HG02588 (cell line): ENCODE data around the gene PTPRQ.
"Not testable (repeated sequence)": the region's sequence is repeated elsewhere in the genome, so short reads cannot be mapped to it uniquely, and the experiment has no call there.

ENCODE experiments used
- ATAC-seq: cut with Tn5 transposase; IDR thresholded peaks from one replicate; pipeline ENCODE4 v1.9.1; 2021; ENCODE audit warnings: mild to moderate bottlenecking, moderate library complexity; ENCODE audit not compliant: unreplicated experiment

The PTPRQ gene

DNA sequence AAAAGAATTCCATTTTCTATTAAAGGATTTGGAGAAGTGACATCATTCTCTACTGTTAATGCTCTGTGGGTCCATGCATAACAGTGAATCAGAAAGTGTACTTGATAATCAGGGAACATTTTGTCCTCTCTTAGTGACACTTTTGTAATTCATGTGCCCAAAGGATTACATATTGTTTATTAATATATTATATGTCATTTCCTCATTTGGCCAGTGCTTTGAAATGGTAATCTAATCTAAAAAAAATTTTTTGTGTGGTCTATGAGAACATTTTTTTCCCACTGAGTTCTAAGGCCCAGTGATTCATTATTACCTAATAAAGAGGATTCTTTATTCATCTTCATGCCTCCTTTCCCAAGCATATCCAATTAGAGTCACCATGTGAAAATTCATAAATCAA lies 183.7 kb downstream of the PTPRQ start:
- no peak for ATAC-seq

DNA sequence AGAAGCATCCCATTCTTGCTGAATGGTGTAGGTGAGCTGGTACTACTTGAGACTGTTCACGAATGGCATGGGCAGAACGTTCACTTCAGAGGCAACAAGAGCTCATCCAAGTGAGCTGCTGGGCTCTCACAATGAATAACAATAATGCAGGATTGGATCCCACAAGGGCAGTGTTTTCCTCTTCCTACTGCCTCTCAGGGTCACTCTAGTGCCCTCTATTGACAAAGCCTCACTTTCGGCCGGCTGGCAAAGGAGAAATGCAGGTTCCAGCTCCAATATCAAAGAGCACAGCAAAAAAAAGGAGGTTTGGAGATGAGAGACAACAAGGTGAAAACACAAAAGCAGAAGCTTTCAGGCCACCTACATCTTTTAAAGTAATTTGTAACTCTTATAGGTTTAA lies 188.8 kb downstream of the PTPRQ start:
- no peak for ATAC-seq

DNA sequence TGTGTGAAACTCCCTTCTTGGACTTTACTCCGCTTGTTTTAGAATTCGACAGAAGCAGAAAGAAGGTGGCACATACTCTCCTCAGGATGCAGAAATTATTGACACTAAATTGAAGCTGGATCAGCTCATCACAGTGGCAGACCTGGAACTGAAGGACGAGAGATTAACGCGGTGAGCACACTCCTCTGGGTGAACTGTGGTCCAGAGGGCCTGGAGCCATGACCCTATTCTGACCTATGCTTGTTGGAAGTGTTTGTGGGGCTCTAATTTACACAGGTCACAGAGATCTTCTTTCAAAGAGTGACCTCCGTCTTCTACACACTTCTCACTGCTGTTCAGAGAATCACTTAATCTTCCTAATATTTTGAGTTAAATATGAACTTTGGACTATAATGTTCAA lies 190.9 kb downstream of the PTPRQ start:
- no peak for ATAC-seq

DNA sequence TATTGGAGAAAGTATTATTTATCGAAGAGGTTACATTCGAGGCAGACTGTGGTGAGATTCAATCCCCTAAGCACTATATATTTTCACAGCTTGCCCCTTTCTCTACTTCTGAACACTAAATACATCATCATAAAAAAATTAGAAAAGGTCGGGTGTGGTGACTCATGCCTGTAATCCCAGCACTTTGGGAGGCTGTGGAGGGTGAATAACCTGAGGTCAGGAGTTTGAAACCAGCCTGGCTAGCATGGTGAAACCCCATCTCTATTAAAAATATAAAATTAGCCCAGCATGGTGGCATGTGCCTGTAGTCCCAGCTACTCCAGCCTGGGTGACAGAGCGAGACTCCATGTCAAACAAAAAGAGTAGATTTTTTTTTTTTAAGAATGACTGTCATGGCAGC lies 192.8 kb downstream of the PTPRQ start:
- ATAC-seq = no peak

DNA sequence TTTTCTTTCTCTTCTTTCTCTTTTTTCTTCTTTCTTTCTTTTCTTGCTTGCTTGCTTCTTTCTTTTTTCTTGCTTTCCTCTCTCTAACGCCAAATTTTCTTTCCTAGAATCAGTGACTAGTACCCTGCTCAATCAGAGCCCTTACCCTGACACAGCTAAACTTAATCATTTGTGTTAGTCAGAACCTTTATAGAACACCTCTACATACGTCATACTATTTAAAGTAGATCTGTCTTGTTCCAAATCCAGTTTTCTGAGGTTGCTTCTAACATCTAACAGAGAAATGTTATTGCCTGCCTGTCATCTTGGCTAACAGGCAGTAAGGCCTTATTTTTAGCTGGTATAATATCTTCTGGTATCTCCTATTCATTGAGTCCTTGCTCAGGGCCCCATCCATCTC lies 197.9 kb downstream of the PTPRQ start:
- no peak for ATAC-seq

DNA sequence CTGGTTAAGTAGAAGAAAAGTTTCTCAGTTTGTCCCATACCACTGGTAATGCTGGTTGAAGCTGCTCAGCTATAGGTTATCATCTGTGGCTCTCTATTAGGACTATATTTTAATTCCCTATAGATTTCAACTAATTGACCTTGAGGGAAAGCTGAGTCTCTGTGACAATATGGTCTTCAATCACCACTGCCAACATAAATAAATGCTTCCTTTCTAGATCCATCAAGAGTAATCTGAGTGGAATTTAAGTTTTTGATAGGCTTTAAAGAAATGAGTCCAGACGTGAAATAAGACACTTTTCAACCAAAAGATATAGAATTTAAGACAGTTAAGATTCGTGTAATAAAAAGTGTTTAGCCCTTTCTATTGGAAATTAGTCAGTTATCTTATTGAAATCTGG lies 199.9 kb downstream of the PTPRQ start:
- ATAC-seq = no peak

DNA sequence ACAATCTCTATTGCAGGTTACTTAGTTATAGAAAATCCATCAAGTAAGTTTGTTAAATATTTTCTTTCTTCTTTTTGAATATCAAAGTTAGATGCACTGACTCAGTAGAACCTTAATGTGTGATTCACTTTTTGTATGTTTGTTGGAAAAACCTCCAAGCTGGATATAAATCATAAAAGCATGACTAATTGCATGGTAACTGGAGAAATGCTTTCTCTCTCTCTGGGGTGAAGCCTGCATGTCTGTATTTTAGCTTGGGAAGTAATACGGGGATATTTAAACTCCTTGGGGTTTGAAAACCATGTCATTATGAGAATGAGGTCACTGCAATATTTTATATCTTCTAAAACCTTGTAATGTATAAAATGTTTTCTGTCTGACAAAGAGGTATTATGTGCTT lies 204.8 kb downstream of the PTPRQ start:
- ATAC-seq = no peak

DNA sequence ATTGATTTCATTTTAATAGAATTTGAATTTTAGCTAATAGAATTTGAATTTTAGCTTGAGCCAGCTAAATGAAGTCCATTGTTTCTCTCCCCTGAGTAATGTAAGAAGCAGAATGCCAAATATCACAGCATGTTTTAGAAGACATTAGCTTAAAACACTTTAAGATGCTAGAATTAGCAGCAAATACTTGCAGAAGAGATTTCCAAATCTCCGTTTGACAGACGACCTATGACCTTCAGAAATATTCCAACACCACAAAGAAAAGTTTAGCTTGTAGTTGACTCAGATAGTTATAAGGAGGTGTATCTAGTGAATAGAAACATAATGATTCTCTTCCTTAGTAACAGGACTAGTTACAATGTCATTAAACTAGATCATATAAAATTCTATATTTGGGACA lies 211.7 kb downstream of the PTPRQ start:
- no peak for ATAC-seq

DNA sequence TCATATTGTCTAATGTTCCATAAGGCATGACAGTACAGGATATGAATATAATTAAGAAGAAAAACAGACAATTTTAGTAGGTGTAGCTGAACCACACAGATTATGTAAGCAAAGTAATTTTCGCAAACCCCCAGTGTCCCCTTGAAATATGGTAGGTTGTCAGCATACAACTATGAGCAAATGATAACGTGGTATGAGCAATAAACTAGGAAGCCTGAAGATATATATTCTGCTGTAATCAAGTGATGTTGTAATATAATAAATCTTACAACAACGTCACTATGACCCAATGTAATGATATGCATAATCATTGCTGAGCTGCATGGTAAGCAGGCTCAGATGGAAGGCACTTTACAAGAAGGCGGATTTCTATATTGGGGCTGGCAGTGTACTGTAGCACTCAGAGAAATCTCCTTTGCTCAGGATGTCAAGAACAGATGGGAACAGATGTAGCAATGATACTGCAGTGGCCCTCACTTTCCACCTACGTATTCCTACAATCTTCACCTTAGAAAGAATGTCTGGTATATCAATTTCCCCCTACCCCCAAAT lies 215.6 kb downstream of the PTPRQ start:
- no peak for ATAC-seq

DNA sequence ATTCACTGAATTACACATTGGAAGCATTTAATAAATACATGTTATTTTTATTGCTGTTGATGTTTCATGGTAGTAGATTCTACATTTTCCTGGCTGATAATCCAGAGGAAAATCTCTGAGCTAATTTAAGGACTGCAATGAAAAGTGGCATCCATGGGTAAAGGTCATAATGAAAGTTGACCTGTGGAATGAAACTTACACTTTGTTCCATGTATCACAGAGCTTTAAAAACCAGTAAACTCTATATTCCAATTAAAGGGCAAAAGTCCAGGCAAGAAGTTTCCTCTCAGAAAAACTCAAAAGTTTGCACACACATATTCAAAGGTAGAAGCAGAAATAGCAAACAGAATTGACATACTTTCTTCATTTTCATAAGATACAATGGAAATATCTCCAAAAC lies 218.6 kb downstream of the PTPRQ start:
- ATAC-seq = no peak

DNA sequence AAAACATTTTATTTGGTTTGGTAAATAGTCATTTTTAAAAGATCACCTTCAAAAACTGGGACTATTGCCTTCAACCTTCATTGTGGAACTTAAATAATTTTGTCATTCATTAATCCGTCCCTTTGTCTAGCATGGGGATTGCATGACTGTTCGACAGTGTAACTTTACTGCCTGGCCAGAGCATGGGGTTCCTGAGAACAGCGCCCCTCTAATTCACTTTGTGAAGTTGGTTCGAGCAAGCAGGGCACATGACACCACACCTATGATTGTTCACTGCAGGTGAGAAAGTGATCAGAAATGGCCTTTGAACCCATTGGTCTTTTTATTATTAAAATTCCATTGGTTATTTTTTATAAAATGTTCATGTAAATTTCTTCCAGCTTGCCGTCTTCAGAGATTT lies 226.2 kb downstream of the PTPRQ start:
- no peak for ATAC-seq

DNA sequence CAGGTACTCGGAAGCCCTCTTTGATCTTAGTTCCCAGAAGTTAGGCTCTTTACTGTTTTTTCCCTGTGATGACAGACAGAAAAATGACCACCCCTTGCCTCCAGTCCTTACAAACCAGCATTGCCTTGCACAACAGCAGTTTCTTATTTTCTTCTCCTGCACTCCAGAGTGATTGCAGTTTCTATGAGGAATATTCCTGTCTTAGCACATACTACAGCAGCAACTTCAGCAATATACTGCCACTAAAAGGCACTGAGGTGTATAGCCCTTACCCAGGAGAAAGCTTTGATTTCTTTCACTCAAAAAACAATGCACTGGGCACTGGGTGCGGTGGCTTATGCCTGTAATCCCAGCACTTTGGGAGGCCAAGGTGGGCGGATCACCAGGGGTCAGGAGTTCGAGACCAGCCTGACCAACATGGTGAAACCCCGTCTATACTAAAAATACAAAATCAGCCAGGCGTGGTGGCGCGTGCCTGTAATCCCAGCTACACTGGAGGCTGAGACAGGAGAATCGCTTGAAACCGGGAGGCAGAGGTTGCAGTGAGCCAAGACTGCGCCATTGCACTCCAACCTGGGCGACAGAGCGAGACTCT lies 232.1 kb downstream of the PTPRQ start:
- not testable (repeated sequence) for ATAC-seq

DNA sequence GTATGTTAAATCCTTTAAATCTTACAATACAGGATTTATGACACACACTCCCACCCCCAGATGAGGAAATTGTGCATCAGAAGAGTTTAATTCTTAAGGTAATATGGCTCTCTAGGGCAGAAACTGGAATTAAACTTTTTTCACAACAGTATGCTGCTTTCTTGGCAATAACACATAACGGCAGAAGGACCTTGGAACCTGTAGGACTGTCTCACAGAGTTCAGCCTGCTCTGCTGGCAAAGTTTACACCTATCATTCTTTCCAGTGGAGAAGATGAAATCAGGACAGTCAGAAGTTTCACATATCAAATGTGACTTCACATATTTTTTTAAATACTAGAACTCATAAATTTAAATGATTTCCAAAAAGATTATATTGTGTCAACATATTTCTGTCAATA lies 232.8 kb downstream of the PTPRQ start:
- ATAC-seq = no peak

DNA sequence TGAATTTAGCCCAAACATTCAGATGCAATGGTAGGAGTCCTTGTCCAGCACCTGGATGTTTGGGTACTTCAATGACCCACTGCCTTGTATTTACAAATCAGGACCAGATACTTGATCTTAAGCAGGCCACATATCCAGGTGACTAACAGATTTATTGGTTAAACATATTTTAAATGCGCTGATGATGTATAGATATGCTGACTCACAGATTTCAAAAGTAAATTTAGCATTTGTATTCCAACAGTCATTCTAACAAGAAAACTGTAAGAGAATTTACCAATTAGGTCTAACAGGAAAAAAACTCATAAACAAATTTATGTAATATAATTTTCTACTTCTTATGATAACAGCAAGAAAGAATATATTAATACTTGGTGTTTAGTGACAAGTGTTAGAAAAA lies 234.0 kb downstream of the PTPRQ start:
- no peak for ATAC-seq

DNA sequence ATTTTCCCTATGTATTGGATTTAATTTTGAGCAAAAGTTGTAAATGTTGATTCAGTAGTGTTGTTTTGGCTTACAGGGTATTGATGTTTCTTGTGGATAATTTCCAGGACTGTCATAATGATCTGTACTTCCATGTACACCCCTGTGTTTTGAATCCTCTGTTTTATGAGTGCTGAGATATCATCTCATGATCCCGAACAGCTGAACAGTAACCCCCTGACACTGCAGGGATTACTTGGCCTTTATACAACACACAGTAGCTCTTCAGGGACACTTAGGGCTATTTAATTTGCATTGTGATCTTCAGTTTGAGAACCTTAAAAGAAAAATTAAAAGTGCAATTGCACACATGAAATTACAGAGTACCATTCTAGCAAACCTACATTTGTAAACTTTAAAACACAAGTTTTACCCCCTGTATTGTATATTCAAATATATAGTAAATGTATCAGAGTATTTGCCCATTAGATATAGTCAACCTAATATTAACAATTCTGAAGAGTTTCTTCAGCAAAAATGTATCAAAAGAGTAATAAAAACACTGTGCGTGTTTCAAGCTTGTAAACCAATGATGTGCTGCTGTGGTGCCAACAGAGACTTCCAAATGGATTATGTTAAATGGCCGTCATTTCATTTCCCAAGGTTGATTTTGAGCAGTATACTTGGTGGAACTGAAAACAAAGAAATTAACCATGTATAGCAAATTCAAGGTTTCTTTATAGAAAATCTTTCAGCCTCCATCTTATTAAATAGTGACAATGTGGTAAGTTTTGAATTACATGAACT lies 235.5 kb downstream of the PTPRQ start:
- no peak for ATAC-seq

DNA sequence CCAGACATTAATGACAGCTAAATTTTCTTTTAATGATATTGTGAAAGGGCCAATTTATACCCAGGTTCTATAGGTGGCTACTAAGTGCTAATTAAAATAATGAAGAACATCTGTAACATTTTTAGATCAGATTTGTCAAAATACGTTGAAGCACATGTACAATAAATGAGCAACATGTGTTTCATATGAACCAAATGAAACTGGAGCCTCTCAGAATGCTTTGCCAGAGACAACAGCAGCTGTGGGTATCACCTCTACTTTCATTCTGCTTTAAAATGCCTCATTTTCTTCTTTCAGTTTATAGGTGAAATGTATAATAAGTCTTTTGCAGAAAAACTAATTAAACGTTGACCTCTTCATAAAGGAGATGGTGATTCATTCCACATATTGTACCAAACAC lies 237.3 kb downstream of the PTPRQ start:
- ATAC-seq = peak; percentile 91

DNA sequence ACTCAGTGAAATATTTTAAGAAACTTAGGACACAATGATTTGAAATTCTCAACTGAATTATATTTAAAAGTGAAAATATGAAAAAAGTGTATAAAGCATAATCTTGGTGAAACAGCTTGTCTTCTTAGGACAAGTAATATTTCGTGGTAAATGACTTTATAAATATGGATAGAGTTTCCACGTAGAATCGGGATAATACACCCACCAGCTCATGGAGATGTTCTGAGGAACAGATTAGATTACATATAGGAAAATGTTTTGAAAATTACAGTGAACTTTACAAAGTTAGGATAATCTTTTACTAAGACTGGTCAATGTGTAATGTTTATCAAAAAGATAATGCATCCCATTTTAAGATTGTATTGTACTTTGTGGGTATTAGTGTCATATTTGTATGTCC lies 237.8 kb downstream of the PTPRQ start:
- ATAC-seq = no peak

DNA sequence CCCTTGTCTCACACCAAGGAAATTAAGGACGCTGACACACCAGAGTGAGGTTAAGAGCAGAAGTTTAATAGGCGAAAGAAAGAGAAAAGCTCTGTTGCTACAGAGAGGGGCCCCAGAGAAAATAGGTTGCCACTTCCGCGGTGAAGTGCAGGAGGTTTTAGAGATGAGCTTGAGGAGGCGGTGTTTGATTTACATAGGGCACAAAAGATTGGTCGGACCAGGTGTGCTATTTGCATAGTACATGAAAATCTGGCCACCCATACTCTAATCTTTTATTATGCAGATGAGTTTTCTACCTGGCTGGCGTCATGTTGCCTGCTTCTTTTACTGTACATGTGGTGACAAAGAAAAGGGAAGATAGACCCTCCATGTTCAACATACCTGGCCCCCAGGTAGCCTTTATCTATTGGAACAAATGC lies 240.1 kb downstream of the PTPRQ start:
- ATAC-seq = no peak

DNA sequence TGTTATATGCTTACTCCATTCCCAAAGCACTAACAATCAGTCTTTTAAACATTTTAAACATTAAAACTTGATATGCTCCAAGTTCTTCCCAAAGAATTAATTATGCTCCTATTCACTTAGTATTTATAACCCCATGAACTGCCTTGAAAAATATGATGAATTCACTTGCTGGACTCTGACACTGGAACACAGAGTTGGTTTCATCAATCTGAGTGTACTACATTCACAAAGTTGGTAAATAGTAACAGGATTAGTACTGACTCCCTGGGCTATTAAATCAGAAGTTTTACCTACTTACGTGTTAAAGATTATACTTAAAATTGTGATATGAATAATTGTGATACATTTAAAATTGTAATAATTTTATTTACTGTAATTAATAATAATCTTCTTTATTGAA lies 246.1 kb downstream of the PTPRQ start:
- no peak for ATAC-seq

DNA sequence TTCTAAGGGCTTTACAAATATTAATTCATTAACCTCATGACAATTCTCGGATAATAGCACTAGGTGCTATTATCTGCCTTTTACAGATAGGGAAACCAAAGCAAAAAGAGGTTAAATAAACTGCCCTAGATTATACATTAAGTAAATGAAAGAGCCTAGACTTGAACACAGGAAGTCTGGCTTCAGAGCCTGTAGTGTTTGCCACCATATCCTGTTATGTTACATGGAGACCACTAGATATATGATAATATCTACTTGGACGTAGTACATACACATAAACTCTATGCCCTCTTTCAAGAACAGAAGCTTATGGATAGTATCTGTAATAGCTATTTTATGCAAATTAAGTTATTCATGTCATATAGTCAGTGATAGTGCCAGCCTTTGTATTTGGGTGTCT lies 246.5 kb downstream of the PTPRQ start:
- no peak for ATAC-seq

DNA sequence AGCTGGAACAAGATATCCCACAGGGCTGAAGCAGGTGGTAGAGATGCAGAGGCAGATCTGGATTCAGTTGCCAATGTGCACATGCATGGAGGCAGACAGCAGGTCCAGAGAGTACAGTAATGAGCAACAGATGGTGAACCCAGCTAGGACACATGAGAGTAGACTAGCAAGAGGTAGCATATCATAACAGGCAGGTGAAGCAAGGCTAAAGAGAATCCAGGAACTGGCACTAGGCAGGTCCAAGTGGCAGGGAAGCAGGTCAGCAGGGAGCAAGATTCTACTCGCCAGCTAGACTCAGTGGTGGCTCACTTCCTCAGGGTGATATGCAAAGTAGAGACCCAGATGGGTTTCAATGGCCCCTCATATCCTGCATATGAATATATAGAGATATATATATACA lies 248.1 kb downstream of the PTPRQ start:
- peak; percentile 79 for ATAC-seq

DNA sequence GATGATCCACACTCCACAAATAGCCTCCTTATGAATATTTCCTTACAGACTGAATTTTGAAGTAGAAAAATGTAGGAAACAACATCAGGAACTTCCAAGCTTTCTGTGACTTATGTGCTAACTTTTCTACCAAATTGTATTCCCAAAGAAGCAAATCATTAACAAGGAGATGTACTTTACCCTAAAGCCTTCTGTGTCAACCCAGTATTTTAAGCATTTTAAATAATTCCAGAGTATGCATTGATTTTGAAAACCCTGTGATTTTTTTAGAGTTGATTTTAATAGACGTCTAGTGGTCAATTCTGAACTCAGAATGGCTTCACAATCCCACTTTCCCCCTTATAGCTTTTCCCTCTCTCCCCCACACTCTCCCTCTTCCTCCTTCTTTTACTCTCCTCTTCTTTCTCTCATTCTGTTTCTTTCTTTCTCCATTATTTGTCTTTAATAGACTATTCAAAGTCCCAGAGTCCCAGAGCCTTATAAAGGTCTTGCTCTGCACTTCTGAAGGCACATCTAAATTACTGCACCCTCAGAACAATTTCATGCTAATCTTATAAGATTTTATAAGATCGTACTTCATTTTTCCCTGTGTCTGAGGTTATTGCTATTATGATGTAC lies 253.3 kb downstream of the PTPRQ start:
- ATAC-seq = no peak
